Activated CD8-positive, alpha-beta memory T cell treated with anti-CD3 and anti-CD28 coated beads for 48 hours (primary cell): Measurements from ENCODE around the gene SLC4A11.
"Not testable (repeated sequence)": the region's sequence is repeated elsewhere in the genome, so short reads cannot be mapped to it uniquely, and the experiment has no call there.

Experiments used
- DNase-seq, 3 experiments: peaks; one replicate each; pipeline ENCODE4 v3.0.0-alpha.2; 2020; ENCODE audit warnings: low read depth in 2 of 3, low spot score in 2 of 3

Gene SLC4A11

DNA sequence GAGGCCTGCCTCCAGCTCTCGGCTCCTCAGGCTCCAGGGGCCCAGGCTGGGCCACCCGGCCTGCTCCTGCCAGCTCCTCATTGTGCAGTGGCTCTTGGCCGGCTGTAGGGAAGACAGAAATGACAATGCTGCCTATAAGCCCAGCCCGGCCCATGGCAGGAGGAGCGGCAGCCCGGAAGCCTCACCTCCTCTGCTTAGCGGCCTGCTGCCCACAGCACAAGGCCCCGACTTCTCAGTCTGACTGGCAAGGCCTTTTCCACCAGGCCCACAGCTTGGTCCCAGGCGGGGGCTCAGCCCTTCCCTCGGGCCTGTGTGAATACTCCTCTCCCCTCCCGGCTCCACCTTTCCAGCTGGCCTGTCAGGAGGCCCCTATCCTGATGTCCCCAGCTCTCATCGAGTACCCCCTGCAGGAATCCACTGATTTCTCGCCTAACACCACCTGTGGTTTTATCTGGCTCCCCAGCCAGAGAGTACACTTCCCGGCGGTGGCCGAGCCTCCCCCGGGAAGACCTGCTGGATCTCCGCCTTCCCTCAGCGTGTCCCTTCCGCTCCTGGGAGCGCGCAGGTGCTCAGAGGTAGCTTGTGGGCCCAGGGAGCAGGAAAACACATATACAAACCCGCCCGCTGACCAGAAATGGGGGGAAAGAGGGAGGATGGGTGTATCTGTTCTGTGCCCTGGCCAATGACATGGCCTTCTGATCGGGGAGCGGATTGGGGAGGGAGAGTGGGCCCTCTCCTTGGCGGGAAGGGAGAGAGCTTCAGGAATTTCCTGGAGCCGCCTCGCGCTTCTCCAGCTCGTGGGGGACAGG is 35.5 kb downstream of the SLC4A11 start:
- DNase-seq = no peak

- no peak for DNase-seq
Observed at GRCh38 chr20:3202965-3203314, 36.0 kb downstream of the SLC4A11 start.

DNA sequence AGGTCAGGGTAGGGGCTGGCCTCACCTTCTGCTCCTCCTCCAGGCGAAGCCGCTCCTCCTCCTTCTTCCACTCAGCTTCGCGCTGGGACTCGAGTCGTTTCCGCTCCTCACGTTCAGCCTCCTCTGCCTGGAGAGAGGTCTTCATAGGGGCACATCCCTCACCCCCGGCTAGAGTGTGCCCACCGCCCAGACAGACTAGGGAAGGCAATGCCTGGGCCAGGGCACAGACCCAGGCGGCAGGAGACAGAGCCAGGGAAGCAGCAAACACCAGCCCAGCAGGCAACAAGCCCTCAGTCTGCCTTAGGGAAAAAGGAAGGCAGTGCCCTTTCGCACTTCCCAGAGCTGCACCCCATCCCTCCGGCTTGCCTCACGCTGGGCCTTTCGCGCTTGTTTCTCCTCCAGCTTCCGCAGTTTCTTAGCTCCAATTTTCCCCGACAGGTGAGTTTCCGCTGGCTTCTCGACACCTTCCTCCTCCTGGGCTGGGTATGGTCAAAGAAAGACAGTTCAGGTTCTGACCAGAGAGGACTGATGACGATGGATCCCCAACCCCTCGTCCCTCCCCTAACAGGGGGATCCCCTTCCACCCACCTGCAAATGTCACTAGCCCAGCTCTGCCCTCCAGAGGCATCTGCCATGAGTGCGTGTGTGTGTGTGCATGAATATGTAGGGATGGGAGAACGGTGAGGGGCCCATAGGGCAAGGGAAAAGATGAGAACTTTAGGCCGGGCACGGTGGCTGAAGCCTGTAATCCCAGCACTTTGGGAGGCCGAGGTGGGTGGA is 38.8 kb downstream of the SLC4A11 start:
- DNase-seq = no peak

DNA sequence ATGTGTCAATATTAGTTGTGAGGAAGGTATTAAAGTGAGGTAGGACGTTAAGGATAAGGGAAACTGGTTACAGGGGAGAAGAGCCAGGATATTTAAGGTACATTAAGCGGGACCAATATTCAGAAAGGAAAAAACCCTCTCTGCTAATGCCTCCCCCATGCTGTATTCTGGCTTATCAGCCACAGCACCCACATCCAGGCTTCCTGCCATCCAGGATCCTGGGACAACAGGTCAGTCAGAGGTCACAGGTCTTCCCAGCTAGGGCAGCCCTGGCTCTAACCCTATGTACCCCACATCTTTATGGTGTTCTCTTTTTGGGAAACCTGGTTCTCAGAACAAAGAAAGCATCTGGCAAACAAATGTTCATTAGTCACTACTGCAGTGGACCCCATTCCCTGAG is 39.8 kb downstream of the SLC4A11 start:
- no peak for DNase-seq

DNA sequence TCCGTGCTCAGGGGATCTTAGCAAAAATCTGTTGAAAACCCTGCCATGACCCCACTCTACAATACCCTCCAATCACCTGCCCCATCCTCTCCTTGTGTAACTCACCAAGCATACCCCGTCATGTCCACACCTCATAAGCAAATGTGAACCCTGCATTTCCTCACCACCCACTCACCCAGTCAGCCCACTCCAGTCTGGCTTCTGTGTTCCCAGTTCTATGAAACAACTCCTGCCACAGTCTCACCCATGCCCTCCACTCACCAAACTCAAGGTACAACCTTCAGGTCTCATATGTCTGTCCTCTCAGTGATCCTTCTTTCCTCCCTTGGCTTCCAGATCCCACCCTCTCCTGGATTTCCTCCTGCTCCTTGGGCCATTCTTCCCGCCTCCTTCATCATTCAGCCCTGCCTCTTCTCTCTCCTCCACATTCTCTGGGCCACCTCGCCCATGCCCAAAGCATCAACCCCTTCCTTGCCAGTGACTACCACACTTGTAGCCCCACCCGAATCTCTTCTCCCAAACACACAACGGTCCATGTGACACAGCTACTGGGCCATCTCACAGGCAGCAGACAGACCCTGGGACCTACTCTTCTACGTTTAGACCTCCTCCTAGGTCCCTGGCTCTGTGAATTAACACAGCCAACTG is 43.3 kb downstream of the SLC4A11 start:
- no peak for DNase-seq

DNA sequence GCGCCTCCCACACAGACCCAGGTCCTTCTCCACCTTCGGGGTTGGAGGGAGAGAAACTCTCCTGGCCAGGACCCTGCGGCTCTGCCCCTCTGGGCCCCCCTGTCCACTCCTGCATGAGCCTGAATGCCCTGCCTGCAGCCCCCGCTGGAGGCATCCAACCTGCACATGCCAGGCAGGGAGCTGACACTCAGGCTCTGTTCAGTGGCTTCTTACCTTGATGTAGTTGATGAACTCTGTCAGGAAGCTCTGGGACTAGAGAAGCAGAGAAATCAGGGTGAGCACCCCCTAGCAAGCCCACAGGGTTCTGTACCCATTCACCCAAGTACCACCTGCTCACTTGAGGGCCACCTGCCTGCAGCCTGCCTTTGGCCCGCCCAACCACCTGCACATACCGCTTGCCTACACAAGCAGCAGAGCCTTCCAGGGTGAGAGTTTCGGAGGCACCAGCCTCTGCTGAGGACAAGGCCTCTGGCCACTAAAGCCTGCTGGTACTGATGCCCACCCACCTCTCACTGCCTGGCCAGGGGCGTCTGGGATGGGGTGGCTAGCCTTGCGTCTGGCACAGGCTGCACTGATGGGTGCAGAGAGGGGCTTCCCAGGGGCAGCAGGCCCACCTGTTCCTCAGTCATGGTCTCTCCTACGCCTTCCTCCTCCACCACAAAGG is 44.2 kb downstream of the SLC4A11 start:
- DNase-seq = no peak

- no peak for DNase-seq
Observed at GRCh38 chr20:3193806-3194616, 45.0 kb downstream of the SLC4A11 start.

DNA sequence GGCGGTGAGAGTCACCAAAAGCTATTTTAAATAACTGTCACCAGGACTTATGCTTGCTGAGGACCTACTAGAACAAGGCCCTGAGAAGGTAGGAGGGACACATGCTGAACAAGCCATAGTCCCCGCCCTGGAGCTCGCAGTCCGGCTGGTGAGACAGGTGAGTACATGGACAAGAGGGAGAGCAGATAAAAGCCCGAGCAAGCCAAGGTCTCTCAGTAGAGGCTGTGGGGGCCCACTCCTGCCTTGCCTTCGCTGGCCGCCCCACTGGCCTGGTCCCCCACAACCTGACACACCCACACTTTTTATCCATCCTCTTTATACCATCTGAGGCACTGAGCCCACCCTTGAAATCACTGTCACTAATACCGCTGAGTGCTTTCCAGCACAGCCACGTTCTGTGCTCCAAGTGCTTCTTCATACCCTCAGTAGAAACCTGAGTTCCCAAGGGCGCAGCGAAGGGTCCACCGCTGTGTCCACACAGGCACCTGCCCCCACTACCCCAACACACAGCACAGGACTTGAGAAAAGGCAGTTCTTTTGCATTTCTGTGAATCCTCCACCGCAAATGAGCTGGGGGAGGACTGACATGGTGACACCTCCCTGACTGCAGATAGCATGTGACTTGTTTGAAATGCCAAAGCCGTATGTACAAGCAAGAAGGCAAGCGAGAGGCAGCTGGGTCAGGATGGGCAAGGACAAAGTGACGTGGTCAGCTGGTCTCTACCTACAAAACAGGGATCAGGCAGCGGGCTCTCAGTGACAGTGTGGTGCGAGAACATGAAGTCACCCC is 46.6 kb downstream of the SLC4A11 start:
- DNase-seq = no peak

GRCh38 chr20:3190681-3191111 is 48.3 kb downstream of the SLC4A11 start:
- no peak for DNase-seq

DNA sequence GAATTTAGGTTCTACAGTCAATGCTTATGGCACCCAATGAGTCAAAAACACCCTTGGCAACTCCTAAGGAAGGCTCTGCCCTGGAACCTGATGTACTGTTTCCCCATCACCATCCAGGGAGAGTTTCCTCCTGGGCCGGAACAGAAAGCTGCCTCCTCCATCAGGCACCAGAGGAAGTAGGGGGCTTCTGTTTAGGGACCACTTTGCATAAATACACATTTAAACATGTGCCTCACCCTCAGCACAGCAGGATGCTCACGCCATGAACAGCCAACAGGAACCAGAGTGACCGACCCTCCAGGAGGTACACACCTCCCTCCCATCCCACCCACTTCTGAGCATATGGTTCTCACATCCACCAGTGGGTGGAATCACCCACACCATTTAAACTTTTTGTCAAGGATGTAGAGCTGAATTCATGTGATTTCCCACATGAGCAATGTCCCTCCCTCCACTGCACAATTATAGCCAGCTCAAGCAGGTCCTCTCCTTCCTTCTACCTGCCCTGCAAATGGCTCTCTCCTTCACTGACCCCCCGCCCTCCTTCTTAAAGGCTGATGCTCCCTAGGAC is 49.3 kb downstream of the SLC4A11 start:
- DNase-seq = no peak

DNA sequence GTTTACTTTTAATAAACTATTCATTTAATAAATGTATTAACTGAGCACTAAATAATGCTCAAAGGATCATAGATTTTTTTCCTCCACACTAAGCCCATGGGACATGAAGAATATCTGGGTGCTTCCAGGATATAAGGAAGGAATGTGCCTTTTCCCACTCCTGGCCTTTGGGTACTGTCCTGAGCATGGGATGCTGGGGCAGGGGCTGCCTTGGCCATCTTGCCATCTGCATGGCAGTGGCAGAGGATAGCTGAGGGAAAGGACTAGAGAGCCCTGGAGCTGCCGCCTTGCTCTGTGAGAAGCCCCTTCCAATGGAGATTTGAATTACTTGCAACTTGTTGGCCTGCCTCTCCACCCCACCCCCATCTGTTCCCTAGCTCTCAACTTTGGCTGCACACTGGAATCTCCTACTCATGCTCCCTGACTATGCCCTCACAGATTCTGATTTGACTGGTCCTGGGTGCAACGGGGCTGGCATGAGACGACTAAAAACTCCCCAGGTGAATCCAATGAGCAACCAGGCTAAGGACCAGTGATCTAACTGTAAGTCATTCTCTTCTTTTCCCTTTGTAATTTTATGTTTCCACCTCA is 50.1 kb downstream of the SLC4A11 start:
- DNase-seq = no peak

GRCh38 chr20:3187861-3188260 is 51.1 kb downstream of the SLC4A11 start:
- DNase-seq = not testable (repeated sequence)

GRCh38 chr20:3183896-3184612 is 54.9 kb downstream of the SLC4A11 start:
- DNase-seq = no peak

GRCh38 chr20:3182429-3182828 is 56.6 kb downstream of the SLC4A11 start:
- DNase-seq = not testable (repeated sequence)

GRCh38 chr20:3181270-3181669 is 57.7 kb downstream of the SLC4A11 start:
- no peak for DNase-seq

DNA sequence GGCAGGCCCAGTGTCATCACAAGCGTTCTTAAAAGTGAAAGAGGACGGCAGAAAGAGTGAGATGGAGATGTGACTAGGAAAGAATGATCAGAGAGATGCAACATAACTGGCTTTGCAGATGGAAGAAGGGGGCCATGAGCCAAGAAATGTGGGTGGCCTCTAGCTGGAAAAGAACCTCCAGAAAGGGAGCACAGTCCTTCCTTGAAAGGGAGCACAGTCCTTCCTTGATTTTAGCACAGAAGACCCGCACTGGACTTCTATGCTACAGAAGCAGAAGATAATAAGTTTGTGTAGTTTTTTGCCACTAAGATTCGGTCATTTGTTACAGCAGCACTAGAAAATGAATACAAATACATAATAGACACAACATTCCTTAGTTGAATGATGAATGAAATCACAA is 58.7 kb downstream of the SLC4A11 start:
- no peak for DNase-seq

- DNase-seq = no peak
Observed at GRCh38 chr20:3177746-3178485, 61.1 kb downstream of the SLC4A11 start.
